Adrenal gland (tissue), 12 donors: ENCODE results near the gene COPE. TPM values are rescaled to one million over a fixed set of nuclear protein-coding genes. Genes with fewer than 3 reads are reported as not detected.

ENCODE experiments used
- DNase-seq, 7 donors: peaks; one replicate each; pipeline ENCODE4 v3.0.0-alpha.2; 2019 to 2020
- H3K27ac ChIP-seq, 5 donors: fragments of 200-600 bp; sonication (generic) in 4 of 5; 1 replicate in 3 of 5; 2 replicates in 2 of 5; pipeline versions ENCODE4 v1.5.1 to v1.8.0; 2016 to 2020; ENCODE audit warnings: mild to moderate bottlenecking in 1 of 5
- H3K27me3 ChIP-seq: fragments of 200-600 bp; 2 replicates; pipeline ENCODE4 v1.8.0; 2021
- H3K36me3 ChIP-seq, 2 donors: fragments of 200-600 bp; replicated peaks in 1 of 2; 1 replicate in 1 of 2; 2 replicates in 1 of 2; pipeline versions ENCODE4 v1.5.1 to v1.8.0; 2018 to 2022
- H3K4me1 ChIP-seq, 2 donors: fragments of 200-600 bp; replicated peaks in 1 of 2; 1 replicate in 1 of 2; 2 replicates in 1 of 2; pipeline versions ENCODE4 v1.5.1 to v1.8.0; 2018 to 2021
- H3K4me3 ChIP-seq, 4 donors: fragments of 200-600 bp; sonication (generic) in 3 of 4; one replicate each; pipeline ENCODE4 v1.5.1; 2016 to 2018
- H3K9me3 ChIP-seq, 3 donors: fragments of 200-600 bp; sonication (generic) in 1 of 3; replicated peaks in 1 of 3; 1 replicate in 2 of 3; 2 replicates in 1 of 3; pipeline versions ENCODE4 v1.5.1 to v1.8.0; 2016 to 2021
- CTCF ChIP-seq, 6 experiments: fragments of 450-650 bp in 4 of 6; fragments of 200-600 bp in 2 of 6; sonication (generic) in 1 of 6; IDR thresholded peaks; 1 replicate in 5 of 6; 2 replicates in 1 of 6; pipeline versions ENCODE4 v1.5.1 to v1.8.0; 2016 to 2021; ENCODE audit warnings: antibody characterized with exemption in 6 of 6, mild to moderate bottlenecking in 2 of 6, moderate library complexity in 1 of 6
- POLR2A ChIP-seq, 2 donors: fragments of 450-650 bp; IDR thresholded peaks; one replicate each; pipeline ENCODE4 v1.6.1; 2017; ENCODE audit warnings: antibody characterized with exemption in 2 of 2, mild to moderate bottlenecking in 2 of 2, moderate library complexity in 1 of 2
- WGBS, 4 donors: extraction: QIAGEN DNeasy Blood & Tissue Kit in 2 of 4; methylation state at CpG; one replicate each; pipeline versions ENCODE4 v1.1.5 to v1.1.7; 2013 to 2017; 5-methylcytosine and 5-hydroxymethylcytosine counted together
- intact Hi-C, 2 donors: fragments of 100-400 bp; cut with DNase I; formaldehyde crosslinking; loops; one replicate each; pipeline versions ENCODE4 v1.14.1 to v1.15.0; 2022 to 2023
- polyA plus RNA-seq, 3 donors: library from polyadenylated mRNA; stranded (reverse); fragments of 200-250 nt in 2 of 3; fragments of 350-450 nt in 1 of 3; fragmentation: Illumina TruSeq in 1 of 3; extraction: RNeasy Lipid Tissue Mini Kit (QIAGEN cat#74804) in 1 of 3; gene quantifications; one replicate each; pipeline ENCODE4 v1.2.3, GENCODE V29; 2013 to 2014
- total RNA-seq, 9 donors: library from RNA; depleted of rRNA in 4 of 9; stranded (reverse); fragments of >200 nt in 4 of 9; fragments of 120-200 nt in 1 of 9; fragmentation: NEBNext Ultra II Directional in 1 of 9; extraction: Animal tissue kit (Norgen Biotek cat#: 25700) in 1 of 9; gene quantifications; one replicate each; pipeline versions ENCODE4 v1.1.0 to v1.2.4, GENCODE V29; 2013 to 2023
- donor health status: healthy with polysubstance abuse.
- donor health status: Bipolar disorder and iron deficiency.
- donor health status: DM: yes; HTN: yes; CAD: no.
- donor health status: DM: no; HTN: no; CAD: no.
- donor health status: DM: no; HTN: no; CAD: no.
- donor health status: DM: yes; HTN: yes; CAD: no.

Gene COPE
- total and polyA plus RNA-seq, 12 donors: 45.1 to 400 (median 298) TPM

GRCh38 chr19:18870531-18871172, 48.5 kb downstream of the COPE start:
- DNase-seq: no peak
- no peaks in the 10 kb centered on the region for H3K27me3 ChIP-seq
- no peak overlapping the region for H3K4me3 ChIP-seq
- peaks cover 0 to 5% of the 10 kb centered on the region in 2 donors for H3K4me1 ChIP-seq
- no peak overlapping the region for H3K27ac ChIP-seq
- intact Hi-C loops: no loop called here
- 38 to 55% (median 48%) methylated on average over 20 to 25 of the region's 25 CpGs for WGBS, 4 donors
- TF ChIP-seq CTCF (IDR thresholded peaks at IDR 0.05): no peak
- no peak for TF ChIP-seq POLR2A (IDR thresholded peaks at IDR 0.05)
- H3K9me3 ChIP-seq: no peaks in the 10 kb centered on the region
- H3K36me3 ChIP-seq: peaks cover 0 to 27% of the 10 kb centered on the region in 2 donors

DNA sequence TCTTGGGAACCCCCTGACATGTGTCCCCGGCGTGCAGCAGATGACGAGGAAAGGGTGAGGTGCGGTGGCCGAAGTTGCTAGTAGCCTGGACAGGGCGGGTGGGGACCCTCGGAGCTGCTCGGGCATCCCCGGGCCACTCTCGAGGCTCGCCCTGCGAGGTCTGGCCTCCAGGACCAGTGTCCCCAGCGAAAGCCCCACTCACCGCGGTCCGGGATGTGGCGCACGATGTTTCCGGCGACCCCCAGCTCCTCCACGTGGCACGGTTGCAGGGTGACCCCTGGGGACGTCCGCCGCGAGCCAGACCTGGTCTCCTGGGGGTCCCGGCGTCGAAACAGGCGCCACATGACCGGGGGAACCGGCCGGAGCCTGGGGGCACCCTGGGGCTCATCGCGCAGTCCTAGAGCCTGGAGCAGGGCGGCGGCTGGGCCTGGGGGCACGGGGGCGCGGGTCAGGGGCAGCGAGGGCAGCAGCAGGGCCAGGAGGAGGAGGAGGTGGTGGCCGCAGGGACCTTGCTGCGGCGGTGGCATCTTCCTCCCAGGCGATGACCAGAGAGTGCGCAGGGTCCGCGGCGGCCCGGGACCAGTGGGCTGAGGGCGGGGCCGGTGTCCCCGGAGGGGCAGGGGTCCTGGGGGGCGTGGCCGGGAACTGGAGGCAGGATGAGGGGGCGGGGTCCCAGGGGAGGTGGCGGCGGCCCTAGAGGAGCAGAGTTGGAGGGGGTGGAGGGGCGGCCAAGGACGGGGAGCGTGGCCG, 49.2 kb downstream of the COPE start:
- Histone ChIP-seq H3K27ac (no peak overlapping the region), H3K9me3 (no peaks in the 10 kb centered on the region), H3K27me3 (no peaks in the 10 kb centered on the region), H3K36me3 (peaks cover 0 to 34% of the 10 kb centered on the region in 2 donors), H3K4me3 (no peak overlapping the region), H3K4me1 (peaks cover 0 to 5% of the 10 kb centered on the region in 2 donors)
- no peak for TF ChIP-seq POLR2A (IDR thresholded peaks at IDR 0.05)
- TF ChIP-seq CTCF (IDR thresholded peaks at IDR 0.05): no peak
- 38 to 63% (median 47%) methylated on average over 17 to 62 of the region's 62 CpGs for WGBS, 4 donors
- intact Hi-C loops: no loop called here
- DNase-seq: no peak

DNA sequence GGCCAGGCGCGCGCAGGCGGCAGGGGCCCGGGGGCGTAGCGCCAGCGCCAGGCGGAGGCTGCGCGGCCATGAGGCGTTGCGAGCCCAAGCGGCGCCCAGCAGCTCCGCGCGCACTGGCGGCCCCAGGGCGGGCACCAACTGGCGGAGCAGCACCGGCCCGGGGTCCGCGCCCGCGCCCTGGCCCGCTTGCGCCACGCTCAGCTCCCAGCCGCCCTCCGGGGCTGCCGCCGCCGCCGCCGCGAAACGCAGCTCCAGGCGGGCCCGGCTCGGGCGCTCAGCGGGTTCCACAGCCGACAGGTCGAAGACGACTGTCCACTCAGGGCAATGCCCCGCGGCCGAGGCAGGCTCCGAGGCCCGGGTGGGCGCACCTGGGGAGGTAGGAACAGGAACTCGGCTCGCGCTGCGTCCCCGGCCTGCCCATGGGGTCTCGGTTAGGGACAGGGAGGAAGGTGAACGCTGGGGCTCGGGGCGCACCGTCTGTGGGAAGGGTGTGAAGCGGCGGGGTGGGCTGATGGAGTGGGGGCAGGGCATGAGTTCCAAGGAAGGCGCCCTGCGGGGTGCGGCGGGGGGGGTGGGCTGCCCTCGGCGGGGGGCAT, 50.1 kb downstream of the COPE start:
- Histone ChIP-seq H3K4me3 (no peak overlapping the region), H3K27ac (no peak overlapping the region), H3K4me1 (peaks cover 0 to 5% of the 10 kb centered on the region in 2 donors), H3K9me3 (no peaks in the 10 kb centered on the region), H3K27me3 (no peaks in the 10 kb centered on the region), H3K36me3 (peaks cover 0 to 42% of the 10 kb centered on the region in 2 donors)
- intact Hi-C loops: no loop called here
- WGBS, 4 donors: 61 to 86% (median 63%) methylated on average over 12 to 71 of the region's 71 CpGs
- TF ChIP-seq CTCF (IDR thresholded peaks at IDR 0.05) (no peak), POLR2A (IDR thresholded peaks at IDR 0.05) (no peak)
- no peak for DNase-seq

DNA sequence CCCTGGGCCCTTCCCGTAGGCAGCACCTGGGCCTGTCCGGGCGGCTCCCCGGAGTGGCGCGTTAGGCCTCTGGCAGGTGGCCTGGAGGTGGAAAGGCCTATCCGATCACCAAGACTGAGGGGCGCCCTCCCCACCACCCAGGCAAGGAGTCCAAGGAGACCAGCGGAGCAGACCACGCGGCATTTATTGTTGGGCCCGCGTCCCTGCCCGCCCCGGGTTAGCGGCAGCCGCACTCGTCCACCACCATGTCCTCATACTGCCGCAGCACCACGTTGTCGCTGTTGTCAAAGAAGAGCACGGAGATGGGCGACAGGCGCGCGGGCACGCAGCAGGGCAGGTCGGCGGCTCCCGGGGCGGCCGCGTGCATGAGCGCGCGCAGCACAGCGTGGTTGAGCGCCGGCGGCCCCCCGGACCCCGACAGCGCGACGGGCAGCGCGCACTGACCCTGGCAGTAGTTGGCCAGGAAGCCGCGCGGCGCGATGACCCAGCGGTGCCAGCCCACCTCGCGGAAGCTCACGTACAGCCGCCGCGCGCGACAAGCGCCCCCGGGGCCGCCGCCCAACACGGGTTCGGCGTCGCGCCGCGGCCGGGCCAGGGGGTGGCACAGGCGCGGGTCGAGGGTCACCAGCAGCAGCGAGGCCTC, 50.7 kb downstream of the COPE start:
- Histone ChIP-seq H3K4me1 (peaks cover 0 to 5% of the 10 kb centered on the region in 2 donors), H3K27ac (no peak overlapping the region), H3K36me3 (peaks cover 0 to 49% of the 10 kb centered on the region in 2 donors), H3K4me3 (no peak overlapping the region), H3K9me3 (no peaks in the 10 kb centered on the region), H3K27me3 (no peaks in the 10 kb centered on the region)
- intact Hi-C loops: no loop called here
- no peak for DNase-seq
- no peak for TF ChIP-seq CTCF (IDR thresholded peaks at IDR 0.05)
- TF ChIP-seq POLR2A (IDR thresholded peaks at IDR 0.05): no peak
- WGBS, 4 donors: 71 to 85% (median 75%) methylated on average over 41 to 77 of the region's 77 CpGs
